ENCODE data around the gene FN3K. TPM values are rescaled to one million over a fixed set of nuclear protein-coding genes. Genes with fewer than 3 reads are reported as not detected.

The FN3K gene
- total and polyA plus RNA-seq, 2 of the 13 experiments (the other 11 are each of a cell fraction or from before 2014, with no cell fraction given) = 3.5 to 12.2 TPM

DNA sequence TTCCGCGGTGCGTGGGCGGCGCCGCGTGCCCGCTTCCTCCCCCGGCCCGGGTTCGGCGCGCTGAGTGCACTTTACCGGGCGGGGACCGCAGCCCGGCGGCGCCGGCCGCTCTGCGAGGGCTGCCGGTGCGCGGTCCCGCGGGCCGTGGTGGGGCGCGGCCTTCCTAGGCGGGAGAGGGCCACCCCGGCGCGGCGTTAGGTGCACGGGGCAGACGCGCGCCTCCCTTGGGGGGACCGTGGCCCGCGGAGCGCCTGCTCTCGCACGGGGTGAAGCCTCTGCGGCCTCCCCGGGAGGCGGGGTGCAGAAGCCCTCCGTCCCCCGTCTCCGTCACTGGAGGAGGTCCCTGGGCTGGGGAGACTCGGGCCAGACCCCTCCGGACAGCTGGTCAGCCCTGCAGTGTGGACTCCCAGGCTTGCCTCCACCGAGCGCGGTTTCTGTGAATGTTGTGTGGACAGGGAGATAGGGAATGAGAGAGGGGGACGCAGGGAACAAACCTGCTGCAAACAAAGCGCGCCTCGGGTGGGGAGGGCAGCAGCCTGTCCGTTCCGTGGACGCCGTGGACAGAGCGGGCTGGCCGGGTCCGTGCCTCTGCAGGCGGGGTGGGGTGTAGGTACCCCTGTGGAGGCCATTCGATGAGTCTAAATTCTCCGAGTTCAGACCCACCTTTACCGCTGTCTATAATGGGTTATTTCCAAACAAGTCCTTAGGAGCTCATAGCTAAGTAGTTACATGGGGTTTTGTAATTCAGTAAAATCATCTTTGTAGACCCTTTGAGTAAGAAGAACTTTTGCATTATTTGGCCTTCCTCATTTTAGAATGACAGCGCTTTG lies 17.2 kb downstream of the FN3K start (continued):
- TF ChIP-seq PRDM10 (CRISPR knock-in tag; IDR thresholded peaks at IDR 0.05; ENCODE audit: low read depth) (no peak), RXRA (CRISPR knock-in tag; IDR thresholded peaks at IDR 0.05) (no peak), CEBPB (IDR thresholded peaks at IDR 0.05; ENCODE audit: borderline replicate concordance, low read depth, low read length) (no peak), POLR2A (IDR thresholded peaks at IDR 0.05; ENCODE audit: insufficient read depth in 1 of 2, low read depth in 2 of 2, low read length in 2 of 2) (no peak; a peak in 1 of 4 replicates), MED13 (CRISPR knock-in tag; IDR thresholded peaks at IDR 0.05) (no peak), ZNF17 (CRISPR knock-in tag; IDR thresholded peaks at IDR 0.05) (no peak), ZNF430 (CRISPR knock-in tag; IDR thresholded peaks at IDR 0.05) (no peak), MYC (CRISPR knock-in tag; IDR thresholded peaks at IDR 0.05; ENCODE audit: borderline replicate concordance) (no peak), TP53 (CRISPR knock-in tag; conservative IDR thresholded peaks at IDR 0.05) (no peak), EP300 (IDR thresholded peaks at IDR 0.05; ENCODE audit: low read depth in 2 of 2, low read length in 2 of 2) (no peak), EP300 (CRISPR knock-in tag; IDR thresholded peaks at IDR 0.05; ENCODE audit: borderline replicate concordance) (peak; percentile 22; the same call in 1 of the 2 replicates), TEAD3 (CRISPR knock-in tag; optimal IDR thresholded peaks at IDR 0.05; ENCODE audit: borderline replicate concordance) (no peak), HMGA1 (CRISPR knock-in tag; conservative IDR thresholded peaks at IDR 0.05) (no peak), REXO4 (CRISPR knock-in tag; IDR thresholded peaks at IDR 0.05; ENCODE audit: borderline replicate concordance) (no peak), TBX2 (CRISPR knock-in tag; IDR thresholded peaks at IDR 0.05; ENCODE audit: borderline replicate concordance) (no peak), KLF13 (CRISPR knock-in tag; IDR thresholded peaks at IDR 0.05) (0 out of 2 replicates have a peak, but pooled peaks have one; percentile 28)
- TF ChIP-seq, protein P1, sequence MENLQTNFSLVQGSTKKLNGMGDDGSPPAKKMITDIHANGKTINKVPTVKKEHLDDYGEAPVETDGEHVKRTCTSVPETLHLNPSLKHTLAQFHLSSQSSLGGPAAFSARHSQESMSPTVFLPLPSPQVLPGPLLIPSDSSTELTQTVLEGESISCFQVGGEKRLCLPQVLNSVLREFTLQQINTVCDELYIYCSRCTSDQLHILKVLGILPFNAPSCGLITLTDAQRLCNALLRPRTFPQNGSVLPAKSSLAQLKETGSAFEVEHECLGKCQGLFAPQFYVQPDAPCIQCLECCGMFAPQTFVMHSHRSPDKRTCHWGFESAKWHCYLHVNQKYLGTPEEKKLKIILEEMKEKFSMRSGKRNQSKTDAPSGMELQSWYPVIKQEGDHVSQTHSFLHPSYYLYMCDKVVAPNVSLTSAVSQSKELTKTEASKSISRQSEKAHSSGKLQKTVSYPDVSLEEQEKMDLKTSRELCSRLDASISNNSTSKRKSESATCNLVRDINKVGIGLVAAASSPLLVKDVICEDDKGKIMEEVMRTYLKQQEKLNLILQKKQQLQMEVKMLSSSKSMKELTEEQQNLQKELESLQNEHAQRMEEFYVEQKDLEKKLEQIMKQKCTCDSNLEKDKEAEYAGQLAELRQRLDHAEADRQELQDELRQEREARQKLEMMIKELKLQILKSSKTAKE (CRISPR knock-in tag; IDR thresholded peaks at IDR 0.05; ENCODE audit: borderline replicate concordance) = no peak
- TF ChIP-seq, protein P2, sequence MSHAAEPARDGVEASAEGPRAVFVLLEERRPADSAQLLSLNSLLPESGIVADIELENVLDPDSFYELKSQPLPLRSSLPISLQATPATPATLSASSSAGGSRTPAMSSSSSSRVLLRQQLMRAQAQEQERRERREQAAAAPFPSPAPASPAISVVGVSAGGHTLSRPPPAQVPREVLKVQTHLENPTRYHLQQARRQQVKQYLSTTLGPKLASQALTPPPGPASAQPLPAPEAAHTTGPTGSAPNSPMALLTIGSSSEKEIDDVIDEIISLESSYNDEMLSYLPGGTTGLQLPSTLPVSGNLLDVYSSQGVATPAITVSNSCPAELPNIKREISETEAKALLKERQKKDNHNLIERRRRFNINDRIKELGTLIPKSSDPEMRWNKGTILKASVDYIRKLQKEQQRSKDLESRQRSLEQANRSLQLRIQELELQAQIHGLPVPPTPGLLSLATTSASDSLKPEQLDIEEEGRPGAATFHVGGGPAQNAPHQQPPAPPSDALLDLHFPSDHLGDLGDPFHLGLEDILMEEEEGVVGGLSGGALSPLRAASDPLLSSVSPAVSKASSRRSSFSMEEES (CRISPR knock-in tag; IDR thresholded peaks at IDR 0.05) = no peak
- TF ChIP-seq, protein P3, sequence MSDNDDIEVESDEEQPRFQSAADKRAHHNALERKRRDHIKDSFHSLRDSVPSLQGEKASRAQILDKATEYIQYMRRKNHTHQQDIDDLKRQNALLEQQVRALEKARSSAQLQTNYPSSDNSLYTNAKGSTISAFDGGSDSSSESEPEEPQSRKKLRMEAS (IDR thresholded peaks at IDR 0.05) = no peak
- TF ChIP-seq, protein P4, sequence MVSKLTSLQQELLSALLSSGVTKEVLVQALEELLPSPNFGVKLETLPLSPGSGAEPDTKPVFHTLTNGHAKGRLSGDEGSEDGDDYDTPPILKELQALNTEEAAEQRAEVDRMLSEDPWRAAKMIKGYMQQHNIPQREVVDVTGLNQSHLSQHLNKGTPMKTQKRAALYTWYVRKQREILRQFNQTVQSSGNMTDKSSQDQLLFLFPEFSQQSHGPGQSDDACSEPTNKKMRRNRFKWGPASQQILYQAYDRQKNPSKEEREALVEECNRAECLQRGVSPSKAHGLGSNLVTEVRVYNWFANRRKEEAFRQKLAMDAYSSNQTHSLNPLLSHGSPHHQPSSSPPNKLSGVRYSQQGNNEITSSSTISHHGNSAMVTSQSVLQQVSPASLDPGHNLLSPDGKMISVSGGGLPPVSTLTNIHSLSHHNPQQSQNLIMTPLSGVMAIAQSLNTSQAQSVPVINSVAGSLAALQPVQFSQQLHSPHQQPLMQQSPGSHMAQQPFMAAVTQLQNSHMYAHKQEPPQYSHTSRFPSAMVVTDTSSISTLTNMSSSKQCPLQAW (CRISPR knock-in tag; IDR thresholded peaks at IDR 0.05) = no peak
